ENCODE measurements around the gene RNF26. TPM values are rescaled to one million over a fixed set of nuclear protein-coding genes. Genes with fewer than 3 reads are reported as not detected.
A peak's percentile ranks its signal among the peaks of the same experiment; 100 is the strongest.

RNF26 gene
- total RNA-seq, 2 donors from 2014 or later: 8.2 to 10.3 TPM

- no peaks in the 10 kb centered on the region for H3K36me3 ChIP-seq
- H3K4me3 ChIP-seq: peak overlapping the region in 1 of 2 donors; percentile 56
- DNase-seq (ENCODE audit: low spot score): no peak
- H3K4me1 ChIP-seq: peaks cover 0 to 80% of the 10 kb centered on the region in 2 donors
- no peaks in the 10 kb centered on the region for H3K9me3 ChIP-seq
- H3K27me3 ChIP-seq: no peaks in the 10 kb centered on the region
- H3K27ac ChIP-seq: peak overlapping the region; percentile 94
- TF ChIP-seq CTCF (IDR thresholded peaks at IDR 0.05): no peak
Observed at GRCh38 chr11:119365071-119365591, 30.8 kb downstream of the RNF26 start.

- Histone ChIP-seq H3K4me3 (no peak overlapping the region), H3K9me3 (no peaks in the 10 kb centered on the region), H3K4me1 (peaks cover 0 to 88% of the 10 kb centered on the region in 2 donors), H3K36me3 (no peaks in the 10 kb centered on the region), H3K27me3 (no peaks in the 10 kb centered on the region), H3K27ac (peak overlapping the region; percentile 94)
- DNase-seq (ENCODE audit: low spot score): no peak
- TF ChIP-seq CTCF (IDR thresholded peaks at IDR 0.05): no peak
Observed at GRCh38 chr11:119366690-119367620, 32.6 kb downstream of the RNF26 start.

GRCh38 chr11:119367661-119368120, 33.4 kb downstream of the RNF26 start:
- Histone ChIP-seq H3K4me3 (peak overlapping the region in 1 of 2 donors; percentile 10), H3K9me3 (no peaks in the 10 kb centered on the region), H3K27me3 (no peaks in the 10 kb centered on the region), H3K4me1 (peaks cover 0 to 88% of the 10 kb centered on the region in 2 donors), H3K36me3 (no peaks in the 10 kb centered on the region), H3K27ac (peak overlapping the region; percentile 94)
- DNase-seq (ENCODE audit: low spot score): no peak
- TF ChIP-seq CTCF (IDR thresholded peaks at IDR 0.05): no peak

- peaks cover 0 to 93% of the 10 kb centered on the region in 2 donors for H3K4me1 ChIP-seq
- H3K9me3 ChIP-seq: no peaks in the 10 kb centered on the region
- no peak for TF ChIP-seq CTCF (IDR thresholded peaks at IDR 0.05)
- H3K27ac ChIP-seq: peak overlapping the region; percentile 94
- DNase-seq (ENCODE audit: low spot score): no peak
- no peaks in the 10 kb centered on the region for H3K36me3 ChIP-seq
- no peaks in the 10 kb centered on the region for H3K27me3 ChIP-seq
- peak overlapping the region in 1 of 2 donors; percentile 10 for H3K4me3 ChIP-seq
Observed at GRCh38 chr11:119368121-119369034, 34.1 kb downstream of the RNF26 start.

GRCh38 chr11:119369132-119369925, 35.0 kb downstream of the RNF26 start:
- Histone ChIP-seq H3K27ac (peak overlapping the region; percentile 94), H3K27me3 (no peaks in the 10 kb centered on the region), H3K36me3 (no peaks in the 10 kb centered on the region), H3K4me3 (peak overlapping the region in 1 of 2 donors; percentile 10), H3K4me1 (peaks cover 0 to 95% of the 10 kb centered on the region in 2 donors), H3K9me3 (no peaks in the 10 kb centered on the region)
- no peak for TF ChIP-seq CTCF (IDR thresholded peaks at IDR 0.05)
- no peak for DNase-seq (ENCODE audit: low spot score)
